ENCODE data around the gene COL11A2.

Gene COL11A2

GRCh38 chr6:33206027-33206863 lies 14.0 kb upstream of the COL11A2 start:
- DNase-seq: no peak

GRCh38 chr6:33205191-33206026 lies 13.1 kb upstream of the COL11A2 start:
- DNase-seq: no peak

- DNase-seq: no peak
Measured at GRCh38 chr6:33204415-33205190, 12.3 kb upstream of the COL11A2 start, which contains the start of gene HSD17B8. TSS of gene HSD17B8 (plus strand) at chr6:33204655. CDS start at chr6:33204669, 14 bp downstream.

GRCh38 chr6:33204165-33204414 lies 11.8 kb upstream of the COL11A2 start:
- no peak for DNase-seq

GRCh38 chr6:33203443-33204164 lies 11.3 kb upstream of the COL11A2 start:
- DNase-seq: no peak

GRCh38 chr6:33202799-33203198 lies 10.5 kb upstream of the COL11A2 start:
- no peak for DNase-seq

GRCh38 chr6:33201935-33202334 lies 9.7 kb upstream of the COL11A2 start:
- DNase-seq: no peak

GRCh38 chr6:33201147-33201545 lies 8.9 kb upstream of the COL11A2 start:
- DNase-seq: no peak

GRCh38 chr6:33200219-33201146 lies 8.2 kb upstream of the COL11A2 start, which contains the start of the genes RXRB and SLC39A7:
TSS of gene RXRB (minus strand) at chr6:33200665. CDS start at chr6:33200476, 189 bp downstream.
TSS of gene SLC39A7 (plus strand) at chr6:33200867. CDS start at chr6:33201246, 379 bp downstream.
- DNase-seq: peak; percentile 74

GRCh38 chr6:33199687-33200218 lies 7.5 kb upstream of the COL11A2 start:
- no peak for DNase-seq

GRCh38 chr6:33198853-33199436 lies 6.7 kb upstream of the COL11A2 start:
- DNase-seq: no peak

- DNase-seq: no peak
Measured at GRCh38 chr6:33198159-33198852, 6.0 kb upstream of the COL11A2 start.

- no peak for DNase-seq
Measured at GRCh38 chr6:33197431-33198048, 5.3 kb upstream of the COL11A2 start.

- DNase-seq: no peak
Measured at GRCh38 chr6:33195304-33196165, 3.3 kb upstream of the COL11A2 start.

- DNase-seq: no peak
Measured at GRCh38 chr6:33194431-33194979, 2.2 kb upstream of the COL11A2 start.

- DNase-seq: no peak
Measured at GRCh38 chr6:33193619-33194018, 1.4 kb upstream of the COL11A2 start.

- no peak for DNase-seq
Measured at GRCh38 chr6:33192671-33193602, 670 bp upstream of the COL11A2 start.

Measured in cortex of kidney (tissue), 1 donor.